Liver (tissue), 3 donors: ENCODE measurements around the gene VSIG10L.

Source experiments
- CTCF ChIP-seq: fragments of 150-350 bp; IDR thresholded peaks from 2 replicates; pipeline ENCODE4 v1.5.1; 2017; ENCODE audit warnings: improper control_type of control experiment, low read depth, low read length; ENCODE audit not compliant: missing input control
- EGR1 ChIP-seq, 2 donors: IDR thresholded peaks; 2 replicates each; pipeline ENCODE4 v1.6.1; 2016 to 2018; ENCODE audit warnings: antibody characterized with exemption in 2 of 2, low read depth in 2 of 2
- MAX ChIP-seq: IDR thresholded peaks from 2 replicates; pipeline ENCODE4 v1.6.1; 2016; ENCODE audit warnings: antibody characterized with exemption
- NR2F2 ChIP-seq: IDR thresholded peaks from 2 replicates; pipeline ENCODE4 v1.6.1; 2016; ENCODE audit warnings: antibody characterized with exemption
- RAD21 ChIP-seq, 2 donors: IDR thresholded peaks; 2 replicates each; pipeline ENCODE4 v1.6.1; 2016; ENCODE audit warnings: antibody characterized with exemption in 2 of 2, mild to moderate bottlenecking in 2 of 2
- REST ChIP-seq: IDR thresholded peaks from 2 replicates; pipeline ENCODE4 v1.6.1; 2016; ENCODE audit warnings: antibody characterized with exemption, mild to moderate bottlenecking
- SP1 ChIP-seq: IDR thresholded peaks from 2 replicates; pipeline ENCODE4 v1.6.1; 2018; ENCODE audit warnings: antibody characterized with exemption, mild to moderate bottlenecking
- YY1 ChIP-seq: IDR thresholded peaks from 2 replicates; pipeline ENCODE4 v1.6.1; 2016; ENCODE audit warnings: antibody characterized with exemption, mild to moderate bottlenecking
- ZBTB33 ChIP-seq: IDR thresholded peaks from 2 replicates; pipeline ENCODE4 v1.6.1; 2016; ENCODE audit warnings: antibody characterized with exemption
- donor health status: healthy.
- donor health status: healthy.

GRCh38 chr19:51354742-51355148 lies 12.8 kb upstream of the VSIG10L start:
- TF ChIP-seq RAD21 (IDR thresholded peaks at IDR 0.05) (no peak), CTCF (no peak), SP1 (no peak), YY1 (no peak), REST (no peak), MAX (no peak), NR2F2 (no peak), EGR1 (IDR thresholded peaks at IDR 0.05; ENCODE audit: low read depth in 2 of 2) (no peak), ZBTB33 (no peak)
